HG03045 (cell line): Measurements from ENCODE around the gene DNAJA4.

Source experiments
- ATAC-seq: cut with Tn5 transposase; IDR thresholded peaks from one replicate; pipeline ENCODE4 v1.9.1; 2021; ENCODE audit warnings: mild to moderate bottlenecking, moderate library complexity; ENCODE audit not compliant: unreplicated experiment

The DNAJA4 gene

GRCh38 chr15:78313383-78313782, 49.0 kb downstream of the DNAJA4 start:
- no peak for ATAC-seq

GRCh38 chr15:78314181-78314581, 49.8 kb downstream of the DNAJA4 start:
- no peak for ATAC-seq

DNA sequence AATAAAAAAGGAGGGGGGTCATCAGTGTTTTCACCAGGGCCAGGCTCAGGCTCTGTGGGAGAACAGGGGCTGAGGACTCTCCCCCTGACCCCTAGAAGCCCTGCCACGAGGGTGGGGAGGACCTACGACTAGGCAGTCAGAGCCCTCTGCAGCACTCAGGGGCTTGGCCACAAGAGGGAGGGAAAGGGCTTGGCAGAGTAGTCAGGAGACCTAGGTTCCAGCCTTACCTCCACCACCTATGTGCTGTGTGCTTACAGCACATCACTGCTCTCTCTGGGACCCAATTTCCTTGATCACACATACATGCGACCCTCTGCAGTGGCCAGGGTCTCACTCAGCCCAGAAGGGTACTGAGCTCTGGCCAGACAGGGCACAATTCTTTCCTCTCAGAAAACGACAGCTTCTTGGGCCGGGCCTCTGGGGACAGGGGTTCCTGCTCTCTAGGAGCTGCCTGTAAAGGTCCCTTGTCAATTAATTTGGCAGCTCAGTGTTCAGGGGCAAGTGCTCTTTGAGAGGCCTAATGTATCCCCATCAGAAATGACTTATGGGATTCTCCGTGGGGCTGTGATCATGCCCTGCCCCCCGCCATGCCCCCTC, 51.4 kb downstream of the DNAJA4 start:
- no peak for ATAC-seq

DNA sequence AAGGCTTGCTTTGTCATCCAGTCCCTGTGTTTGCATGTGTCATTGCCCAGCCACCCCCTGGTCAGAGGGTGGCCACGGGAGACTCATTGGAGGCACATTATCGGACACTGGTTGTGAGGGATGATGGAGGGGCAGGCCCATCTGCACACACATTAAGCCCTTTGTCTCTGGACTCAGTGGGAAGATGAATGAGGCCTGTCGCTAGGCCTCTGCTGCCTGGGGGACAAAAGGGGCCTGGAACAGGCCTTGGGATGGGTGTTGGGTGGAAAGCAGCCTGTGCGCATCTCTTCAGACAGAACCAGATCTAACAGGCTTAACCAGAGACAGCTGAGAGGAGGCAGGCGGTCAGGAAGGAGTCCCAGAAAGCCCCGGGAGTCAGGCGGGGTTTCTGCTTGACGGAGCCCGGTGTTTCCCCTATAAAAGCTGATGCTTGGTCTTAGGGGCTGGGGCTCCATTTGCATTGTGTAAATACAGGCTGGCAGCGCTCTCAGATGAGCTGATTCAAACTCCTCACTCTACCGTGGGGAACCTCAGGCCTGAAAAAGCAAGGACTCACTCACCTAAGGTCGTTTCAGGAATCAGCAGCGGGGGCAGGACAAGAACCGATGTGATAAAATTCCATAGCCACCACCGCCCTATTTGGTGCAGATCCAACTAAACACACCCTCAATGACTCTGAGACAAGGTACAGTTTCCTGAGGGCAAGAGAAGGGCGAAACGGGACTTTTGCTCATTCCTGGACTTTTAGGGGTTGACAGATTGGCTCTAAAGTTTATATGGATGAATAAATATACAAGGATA, 52.1 kb downstream of the DNAJA4 start:
- ATAC-seq: no peak

DNA sequence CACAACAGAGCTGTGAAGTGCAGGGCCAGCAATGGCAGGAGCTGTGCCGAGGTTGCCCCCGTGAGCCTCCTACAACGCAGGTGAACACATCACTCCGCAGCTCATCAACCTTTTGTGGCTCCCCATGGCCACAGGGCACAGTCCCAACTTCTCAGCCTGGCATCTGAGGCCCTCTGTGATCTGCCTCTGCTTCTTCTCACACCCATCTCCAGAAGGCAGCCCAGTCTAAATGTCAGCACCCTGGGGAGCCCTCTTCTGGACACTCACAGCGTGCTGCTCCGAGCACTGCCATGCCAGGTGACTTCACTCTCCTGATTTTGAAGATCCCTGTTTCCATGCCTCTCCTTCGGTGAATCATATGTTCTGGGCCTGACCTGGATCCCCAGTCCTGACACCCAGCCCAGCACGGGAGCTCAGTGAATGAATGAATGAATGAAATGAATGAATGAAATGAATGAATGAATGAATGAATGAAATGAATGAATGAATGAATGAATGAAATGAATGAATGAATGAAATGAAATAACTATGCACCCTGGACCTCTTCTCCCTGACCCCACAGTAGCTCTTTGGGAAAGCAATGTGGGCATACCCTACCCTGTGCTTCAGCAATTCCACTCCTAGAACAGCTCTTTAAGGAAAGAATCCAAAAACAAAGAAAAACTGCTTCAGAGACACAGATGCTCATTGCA, 52.9 kb downstream of the DNAJA4 start:
- ATAC-seq: no peak

- ATAC-seq: no peak
These were observed 55.2 kb downstream of the DNAJA4 start for GRCh38 chr15:78319588-78319987.

- ATAC-seq: no peak
These were observed 55.8 kb downstream of the DNAJA4 start for GRCh38 chr15:78320183-78320582.

DNA sequence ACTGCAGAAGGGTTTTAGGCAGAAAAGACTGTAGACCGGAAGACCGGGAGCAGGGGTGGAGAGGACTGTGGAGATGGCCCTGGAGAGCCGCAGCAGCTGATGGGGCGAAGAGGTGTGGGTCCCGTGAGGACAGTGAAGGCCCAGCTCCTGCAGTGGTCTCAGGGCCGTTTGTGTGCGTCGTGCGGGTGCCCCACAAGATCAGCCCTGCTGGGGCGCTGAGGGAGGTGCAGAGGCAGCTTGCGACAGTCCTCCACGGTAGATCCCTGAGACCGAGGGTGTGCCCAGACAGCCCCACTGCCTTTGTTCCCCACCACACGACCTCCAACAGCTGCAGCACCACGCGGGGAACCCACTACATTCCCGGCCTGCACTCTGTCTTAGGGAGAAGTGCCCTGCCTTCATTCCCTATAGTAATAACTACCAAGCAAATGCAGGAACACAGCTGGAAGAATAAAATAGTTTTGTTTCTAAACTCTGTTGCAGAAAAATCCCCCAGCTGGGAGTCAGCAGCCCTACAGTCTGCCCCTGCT, 56.7 kb downstream of the DNAJA4 start:
- no peak for ATAC-seq

DNA sequence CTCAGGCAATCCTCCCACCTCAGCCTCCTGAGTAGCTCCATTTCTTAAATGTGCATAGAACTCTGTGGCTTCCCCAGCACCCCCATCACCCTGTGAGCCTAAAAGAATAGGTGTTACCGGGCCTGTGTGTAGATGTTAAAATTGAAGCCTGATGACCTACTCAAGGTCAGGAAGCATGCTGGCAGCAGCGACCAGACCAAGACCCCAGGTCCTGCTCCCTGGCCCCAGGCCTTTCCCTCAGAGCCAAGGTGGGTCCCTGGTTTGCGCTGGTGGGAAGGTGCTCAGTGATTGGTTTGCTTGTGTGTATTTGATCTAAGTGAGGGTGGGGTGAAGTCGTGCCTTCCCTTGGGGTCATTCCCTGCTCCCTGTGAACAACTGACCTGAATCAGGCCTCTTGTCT, 57.4 kb downstream of the DNAJA4 start:
- ATAC-seq: no peak

DNA sequence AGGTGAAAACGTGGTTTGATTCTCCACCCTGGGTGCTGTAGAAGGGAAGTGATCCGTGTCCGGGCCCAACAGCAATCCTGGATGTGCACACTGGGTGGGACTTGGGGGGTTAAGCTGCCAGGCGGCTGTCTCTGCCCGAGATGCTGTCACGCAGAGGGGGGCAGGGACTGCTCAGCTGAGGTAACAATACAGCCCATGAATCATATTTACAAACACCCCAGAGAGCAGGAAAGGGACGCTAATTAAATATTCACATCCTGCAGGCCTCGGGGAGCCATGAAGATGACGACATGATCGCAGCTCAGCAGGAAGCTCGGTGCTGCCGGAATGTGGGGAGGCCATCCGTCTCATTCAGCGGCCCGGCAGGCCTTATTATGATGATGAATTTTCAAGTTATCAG, 57.9 kb downstream of the DNAJA4 start:
- ATAC-seq: no peak

DNA sequence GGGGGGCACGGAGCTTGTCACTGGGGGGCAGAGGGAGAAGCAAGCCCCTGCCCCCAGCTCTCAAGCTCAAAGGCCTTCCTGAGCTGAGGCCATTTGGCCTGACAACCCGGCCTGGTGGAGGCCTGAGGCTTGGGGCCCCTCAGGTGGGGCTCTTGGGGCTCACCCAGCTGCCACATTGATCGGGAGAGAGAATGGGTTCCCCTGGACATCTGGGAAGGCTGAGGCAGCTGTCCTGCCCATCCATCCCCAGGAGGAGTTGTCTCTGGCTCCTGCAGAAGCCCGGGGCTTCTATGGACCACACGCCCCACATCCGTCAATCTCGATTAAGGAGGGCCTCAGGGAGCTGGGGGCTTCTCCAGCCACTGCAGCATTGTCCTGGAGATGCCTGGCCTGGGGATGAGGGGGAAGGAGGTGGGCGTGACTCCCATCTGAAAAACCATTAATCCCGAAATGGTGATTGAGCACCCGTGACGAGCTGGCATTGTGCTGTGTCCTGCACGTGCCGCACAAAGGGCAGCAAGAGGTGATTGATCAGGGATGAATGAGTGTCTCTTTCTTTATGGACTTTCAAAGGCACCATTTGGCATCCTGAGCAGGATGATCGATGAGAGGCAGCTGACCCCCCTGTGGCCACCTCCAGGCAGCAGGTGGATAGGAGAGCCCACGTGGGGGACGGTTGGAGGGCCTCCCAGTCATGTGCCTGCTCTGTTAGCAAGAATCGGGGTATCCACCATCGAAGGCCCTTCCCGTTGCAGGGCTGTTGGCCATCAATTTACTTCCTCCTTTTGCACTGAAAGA, 58.6 kb downstream of the DNAJA4 start:
- ATAC-seq: no peak

DNA sequence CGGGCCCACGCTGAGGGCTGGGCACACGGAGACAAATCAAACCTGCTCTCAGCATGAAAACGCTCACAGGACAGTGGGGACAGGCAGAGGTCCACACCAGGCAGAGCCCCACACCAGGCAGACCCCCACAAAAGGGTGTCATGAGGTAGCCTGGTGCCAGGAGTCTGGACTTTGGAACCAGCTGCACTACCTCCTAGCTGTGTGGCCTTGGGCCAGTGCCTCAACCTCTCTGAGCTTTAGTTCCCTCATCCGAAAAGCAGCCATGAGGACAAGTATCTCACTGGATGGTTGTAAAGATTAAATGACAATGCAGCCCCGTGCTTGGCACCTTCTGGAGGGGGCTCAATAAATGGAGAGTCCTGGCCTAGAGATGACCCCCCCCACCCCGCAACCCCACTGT, 59.3 kb downstream of the DNAJA4 start:
- ATAC-seq: no peak

DNA sequence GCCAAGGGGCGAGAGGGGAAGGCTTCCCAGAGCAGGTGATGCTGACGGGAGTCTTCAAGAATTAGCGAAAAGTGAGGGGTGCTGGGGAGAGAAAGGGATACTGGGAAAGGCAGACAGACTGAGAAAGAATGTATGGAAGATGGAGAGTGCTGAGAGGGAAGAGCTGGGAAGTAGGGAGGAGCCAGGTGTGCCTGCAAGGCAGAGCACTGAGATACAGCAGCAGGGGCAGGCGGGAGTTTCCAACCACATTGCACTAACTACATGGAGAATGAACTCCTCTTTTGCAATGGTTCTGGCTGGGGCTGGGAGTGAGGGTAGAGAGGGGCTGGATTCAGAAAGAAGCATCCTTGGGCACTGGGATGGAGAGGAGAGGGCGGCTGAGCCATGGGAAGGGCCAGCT, 59.8 kb downstream of the DNAJA4 start:
- no peak for ATAC-seq

GRCh38 chr15:78325092-78325843, 60.9 kb downstream of the DNAJA4 start:
- ATAC-seq: no peak

GRCh38 chr15:78327466-78327865, 63.1 kb downstream of the DNAJA4 start:
- no peak for ATAC-seq

DNA sequence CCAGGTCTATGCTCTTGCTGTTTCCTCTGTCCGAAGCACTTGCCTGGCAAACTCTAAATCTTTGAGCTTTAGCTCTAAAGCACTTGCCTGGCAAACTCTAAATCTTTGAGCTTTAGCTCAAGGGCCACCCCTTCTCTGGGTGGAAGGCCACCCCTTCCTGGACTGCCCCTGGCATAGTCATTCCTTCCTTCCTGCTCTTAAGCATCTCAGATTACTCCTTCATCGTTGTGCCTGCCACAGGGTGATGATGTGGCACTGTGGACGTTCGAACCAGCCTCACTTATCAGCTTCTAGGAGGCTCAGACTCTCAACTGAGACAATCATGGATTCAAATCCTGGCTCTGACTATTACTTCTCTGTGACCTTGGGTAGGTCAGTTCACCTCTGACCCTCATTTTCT, 65.3 kb downstream of the DNAJA4 start:
- no peak for ATAC-seq
